BLaER1 treated with 17β-estradiol and CSF1 and Interleukin-3, amounts not matched to agents 10 nM and 100 nM (cell line): ENCODE data around the gene CXorf66.
"Not testable (repeated sequence)": the region's sequence is repeated elsewhere in the genome, so short reads cannot be mapped to it uniquely, and the experiment has no call there.

Experiments
- H3K27ac ChIP-seq, 11 experiments: shearing (Covaris generic); formaldehyde crosslinking; 2 replicates each; pipeline ENCODE4 v1.8.1; 2022
- H3K27me3 ChIP-seq, 11 experiments: shearing (Covaris generic); formaldehyde crosslinking; 2 replicates each; pipeline ENCODE4 v1.8.1; 2022
- H3K36me3 ChIP-seq, 11 experiments: shearing (Covaris generic); formaldehyde crosslinking; 2 replicates each; pipeline ENCODE4 v1.8.1; 2022
- H3K4me1 ChIP-seq, 10 experiments: shearing (Covaris generic); formaldehyde crosslinking; 2 replicates each; pipeline ENCODE4 v1.8.1; 2022
- H3K4me2 ChIP-seq, 11 experiments: shearing (Covaris generic); formaldehyde crosslinking; 2 replicates each; pipeline ENCODE4 v1.8.1; 2022
- H3K4me3 ChIP-seq, 10 experiments: shearing (Covaris generic); formaldehyde crosslinking; 2 replicates each; pipeline ENCODE4 v1.8.1; 2022
- H3K9ac ChIP-seq, 11 experiments: shearing (Covaris generic); formaldehyde crosslinking; 2 replicates each; pipeline ENCODE4 v1.8.1; 2022
- H3K9me3 ChIP-seq, 11 experiments: shearing (Covaris generic); formaldehyde crosslinking; replicated peaks in 1 of 11; 2 replicates each; pipeline ENCODE4 v1.8.1; 2022
- H4K20me1 ChIP-seq, 11 experiments: shearing (Covaris generic); formaldehyde crosslinking; 2 replicates each; pipeline ENCODE4 v1.8.1; 2022
- Cebpa-rat ChIP-seq, 11 experiments: shearing (Covaris generic); IDR thresholded peaks; 2 replicates each; pipeline ENCODE4 v1.8.1; 2022

Gene CXorf66

GRCh38 chrX:139930916-139931645 is 34.2 kb downstream of the CXorf66 start:
- H3K4me3 ChIP-seq: peak overlapping the region; percentile 69 to 82 (median 78)
- peak overlapping the region; percentile 92 to 97 (median 94) for H3K9ac ChIP-seq
- H4K20me1 ChIP-seq: peaks cover 14 to 57% (median 46%) of the 10 kb centered on the region in 11 experiments; a peak in 19 of 22 replicates
- peaks cover 51 to 77% (median 58%) of the 10 kb centered on the region in 11 experiments for H3K27me3 ChIP-seq
- H3K4me1 ChIP-seq: peaks cover 15 to 24% (median 18%) of the 10 kb centered on the region in 10 experiments; a peak in 18 of 20 replicates
- no peaks in the 10 kb centered on the region for H3K36me3 ChIP-seq
- H3K4me2 ChIP-seq: peak overlapping the region; percentile 56 to 82 (median 68)
- TF ChIP-seq Cebpa-rat (IDR thresholded peaks at IDR 0.05): no peak
- peak overlapping the region; percentile 90 to 96 (median 94); a peak in 21 of 22 replicates for H3K27ac ChIP-seq
- H3K9me3 ChIP-seq: peaks cover 0 to 17% (median 4%) of the 10 kb centered on the region in 11 experiments; a peak in 9 of 22 replicates

- H3K4me1 ChIP-seq: peaks cover 15 to 24% (median 18%) of the 10 kb centered on the region in 10 experiments; a peak in 18 of 20 replicates
- H4K20me1 ChIP-seq: peaks cover 14 to 64% (median 49%) of the 10 kb centered on the region in 11 experiments; a peak in 19 of 22 replicates
- H3K4me3 ChIP-seq: peak overlapping the region; percentile 69 to 82 (median 78); a peak in 19 of 20 replicates
Observed at GRCh38 chrX:139930401-139930800, 34.9 kb downstream of the CXorf66 start.

GRCh38 chrX:139929876-139930275 is 35.4 kb downstream of the CXorf66 start:
- peaks cover 14 to 69% (median 54%) of the 10 kb centered on the region in 11 experiments; a peak in 19 of 22 replicates for H4K20me1 ChIP-seq
- no peaks in the 10 kb centered on the region for H3K36me3 ChIP-seq
- H3K27me3 ChIP-seq: peaks cover 64 to 79% (median 66%) of the 10 kb centered on the region in 11 experiments
- TF ChIP-seq Cebpa-rat (IDR thresholded peaks at IDR 0.05): no peak
- H3K9me3 ChIP-seq: peaks cover 0 to 17% (median 4%) of the 10 kb centered on the region in 11 experiments; a peak in 9 of 22 replicates
- peaks cover 15 to 24% (median 18%) of the 10 kb centered on the region in 10 experiments; a peak in 18 of 20 replicates for H3K4me1 ChIP-seq
- peak overlapping the region in 8 of 10 experiments; percentile 77 to 82 (median 78); a peak in 12 of 20 replicates for H3K4me3 ChIP-seq
- H3K4me2 ChIP-seq: peak overlapping the region; percentile 56 to 82 (median 68)
- H3K9ac ChIP-seq: peak overlapping the region in 6 of 11 experiments; percentile 93 to 97 (median 95); a peak in 7 of 22 replicates
- H3K27ac ChIP-seq: no peak overlapping the region

More at GRCh38 chrX:139930401-139930800, 34.9 kb downstream of the CXorf66 start:
- no peak for TF ChIP-seq Cebpa-rat (IDR thresholded peaks at IDR 0.05)
- peak overlapping the region in 8 of 11 experiments; percentile 92 to 97 (median 94); a peak in 14 of 22 replicates for H3K9ac ChIP-seq
- no peaks in the 10 kb centered on the region for H3K36me3 ChIP-seq
- peaks cover 0 to 17% (median 4%) of the 10 kb centered on the region in 11 experiments; a peak in 9 of 22 replicates for H3K9me3 ChIP-seq
- H3K27ac ChIP-seq: 0 out of 22 replicates have a peak overlapping the region, but pooled peaks of 1 of the 11 experiments have one; percentile 96
- peaks cover 58 to 77% (median 61%) of the 10 kb centered on the region in 11 experiments for H3K27me3 ChIP-seq
- peak overlapping the region; percentile 56 to 82 (median 68) for H3K4me2 ChIP-seq

- Histone ChIP-seq H3K36me3 (peaks cover 0 to 12% (median 0%) of the 10 kb centered on the region in 11 experiments; a peak in 4 of 22 replicates), H3K4me3 (no peak overlapping the region), H3K4me2 (peak overlapping the region in 2 of 11 experiments; percentile 12 to 37; a peak in 2 of 22 replicates), H4K20me1 (peaks cover 12 to 91% (median 68%) of the 10 kb centered on the region in 11 experiments; a peak in 19 of 22 replicates), H3K9me3 (peaks cover 0 to 9% (median 0%) of the 10 kb centered on the region in 11 experiments; a peak in 5 of 22 replicates), H3K27ac (no peak overlapping the region), H3K9ac (no peak overlapping the region), H3K27me3 (peaks cover 74 to 96% (median 92%) of the 10 kb centered on the region in 11 experiments), H3K4me1 (peaks cover under 1 to 12% (median 6%) of the 10 kb centered on the region in 10 experiments; a peak in 16 of 20 replicates)
- TF ChIP-seq Cebpa-rat (IDR thresholded peaks at IDR 0.05): no peak
Observed at GRCh38 chrX:139924696-139925095, 40.6 kb downstream of the CXorf66 start.

GRCh38 chrX:139924069-139924695 is 41.1 kb downstream of the CXorf66 start:
- Histone ChIP-seq H3K27ac (no peak overlapping the region), H3K4me3 (no peak overlapping the region), H3K36me3 (peaks cover 0 to 12% (median 0%) of the 10 kb centered on the region in 11 experiments; a peak in 4 of 22 replicates), H4K20me1 (peaks cover 10 to 90% (median 64%) of the 10 kb centered on the region in 11 experiments; a peak in 19 of 22 replicates), H3K27me3 (peaks cover 69 to 95% (median 90%) of the 10 kb centered on the region in 11 experiments), H3K9ac (no peak overlapping the region), H3K9me3 (peaks cover 0 to 9% (median 0%) of the 10 kb centered on the region in 11 experiments; a peak in 5 of 22 replicates), H3K4me2 (peak overlapping the region in 3 of 11 experiments; percentile 7 to 37 (median 12); a peak in 3 of 22 replicates), H3K4me1 (peaks cover 0 to 11% (median 5%) of the 10 kb centered on the region in 10 experiments; a peak in 7 of 20 replicates)
- TF ChIP-seq Cebpa-rat (IDR thresholded peaks at IDR 0.05): no peak

GRCh38 chrX:139921142-139921541 is 44.2 kb downstream of the CXorf66 start:
- H3K4me3 ChIP-seq, H3K9me3 ChIP-seq, H3K4me2 ChIP-seq, H3K27ac ChIP-seq, H3K9ac ChIP-seq: not testable (repeated sequence)
- peaks cover 0 to 16% (median 2%) of the 10 kb centered on the region in 10 experiments; a peak in 8 of 20 replicates for H3K4me1 ChIP-seq
- peaks cover 5 to 85% (median 48%) of the 10 kb centered on the region in 11 experiments; a peak in 19 of 22 replicates for H4K20me1 ChIP-seq
- H3K27me3 ChIP-seq: peaks cover 39 to 91% (median 78%) of the 10 kb centered on the region in 11 experiments
- peaks cover 0 to 12% (median 0%) of the 10 kb centered on the region in 11 experiments; a peak in 4 of 22 replicates for H3K36me3 ChIP-seq

- Histone ChIP-seq H3K27ac (no peak overlapping the region), H3K27me3 (peaks cover 30 to 83% (median 72%) of the 10 kb centered on the region in 11 experiments), H3K36me3 (peaks cover 0 to 12% (median 0%) of the 10 kb centered on the region in 11 experiments; a peak in 4 of 22 replicates), H3K9ac (no peak overlapping the region), H3K9me3 (peaks cover 0 to 9% (median 0%) of the 10 kb centered on the region in 11 experiments; a peak in 5 of 22 replicates), H4K20me1 (peaks cover 0 to 77% (median 43%) of the 10 kb centered on the region in 11 experiments; a peak in 17 of 22 replicates), H3K4me1 (peaks cover 0 to 16% (median 2%) of the 10 kb centered on the region in 10 experiments; a peak in 8 of 20 replicates), H3K4me2 (no peak overlapping the region), H3K4me3 (no peak overlapping the region)
- no peak for TF ChIP-seq Cebpa-rat (IDR thresholded peaks at IDR 0.05)
Observed at GRCh38 chrX:139920316-139920715, 45.0 kb downstream of the CXorf66 start.

- Histone ChIP-seq H3K4me2 (no peak overlapping the region), H3K4me1 (peaks cover 0 to 31% (median 11%) of the 10 kb centered on the region in 10 experiments; a peak in 11 of 20 replicates), H3K27me3 (peaks cover 37 to 83% (median 76%) of the 10 kb centered on the region in 11 experiments), H3K9ac (no peak overlapping the region), H3K36me3 (peaks cover 0 to 8% (median 0%) of the 10 kb centered on the region in 11 experiments; a peak in 2 of 22 replicates), H4K20me1 (peaks cover 0 to 75% (median 29%) of the 10 kb centered on the region in 11 experiments; a peak in 17 of 22 replicates), H3K27ac (no peak overlapping the region), H3K9me3 (no peaks in the 10 kb centered on the region), H3K4me3 (no peak overlapping the region)
- TF ChIP-seq Cebpa-rat (IDR thresholded peaks at IDR 0.05): no peak
Observed at GRCh38 chrX:139914421-139914820, 50.9 kb downstream of the CXorf66 start.
